RKO (cell line): ENCODE data around the gene SLC66A3.

Experiments used
- DNase-seq: peaks from one replicate; pipeline ENCODE4 v3.0.0-alpha.2; 2016; ENCODE audit warnings: low spot score

The SLC66A3 gene

DNA sequence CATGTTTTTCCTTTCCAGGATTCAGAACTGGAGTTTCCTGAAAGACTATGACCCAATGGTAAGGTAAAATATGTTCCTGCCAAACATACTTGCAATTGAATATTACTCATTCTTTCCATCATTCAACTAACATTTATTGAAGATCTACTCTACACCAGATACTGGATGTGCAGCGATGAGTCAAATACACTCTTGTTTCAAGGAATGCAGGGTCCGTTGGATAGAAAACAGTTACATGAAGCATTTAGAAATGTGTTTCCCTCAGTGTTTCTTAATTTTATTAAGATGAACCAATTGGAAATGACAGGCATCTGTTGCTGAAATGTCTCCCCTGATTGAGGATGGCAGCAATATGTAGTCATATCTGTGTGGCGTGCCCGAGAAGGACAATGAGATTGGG is 14.8 kb upstream of the SLC66A3 start:
- no peak for DNase-seq

DNA sequence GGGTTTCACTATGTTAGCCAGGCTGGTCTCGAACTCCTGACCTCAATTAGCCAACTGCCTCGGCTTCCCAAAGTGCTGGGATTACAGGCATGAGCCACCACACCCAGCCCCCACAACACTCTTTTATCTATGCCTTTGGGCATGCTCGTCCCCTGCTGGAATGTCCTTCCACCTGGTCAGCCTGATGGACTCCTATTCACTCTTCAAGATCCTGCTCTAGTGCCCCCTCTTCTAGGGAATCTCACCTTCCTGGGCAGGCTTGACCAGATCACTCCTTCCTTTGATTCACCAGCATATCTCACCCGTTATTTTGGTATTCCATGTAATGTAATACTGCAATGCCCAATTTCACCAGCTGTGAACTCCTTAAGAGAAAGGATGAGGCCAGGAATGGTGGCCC is 13.9 kb upstream of the SLC66A3 start:
- no peak for DNase-seq

DNA sequence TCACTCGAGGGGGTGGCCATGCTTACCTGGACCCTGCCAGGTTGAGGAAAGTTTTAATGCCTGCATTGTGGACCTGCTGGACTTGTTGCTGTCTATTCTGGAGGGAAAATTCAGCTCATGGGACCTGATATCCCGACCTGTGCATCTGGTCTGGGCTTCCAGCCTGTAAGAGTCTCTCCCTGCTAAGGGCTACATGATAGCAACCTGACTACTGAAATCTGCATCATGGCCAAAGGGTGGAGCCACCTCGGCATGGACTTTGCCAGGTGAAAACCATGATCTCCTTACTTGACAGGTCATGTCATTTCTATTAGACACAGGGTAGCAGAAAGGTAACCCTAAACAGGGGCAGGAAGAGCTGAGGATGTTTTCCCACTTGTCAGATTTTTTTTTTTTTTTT is 12.9 kb upstream of the SLC66A3 start:
- DNase-seq: no peak

GRCh38 chr2:11142987-11143386 is 12.3 kb upstream of the SLC66A3 start:
- no peak for DNase-seq

DNA sequence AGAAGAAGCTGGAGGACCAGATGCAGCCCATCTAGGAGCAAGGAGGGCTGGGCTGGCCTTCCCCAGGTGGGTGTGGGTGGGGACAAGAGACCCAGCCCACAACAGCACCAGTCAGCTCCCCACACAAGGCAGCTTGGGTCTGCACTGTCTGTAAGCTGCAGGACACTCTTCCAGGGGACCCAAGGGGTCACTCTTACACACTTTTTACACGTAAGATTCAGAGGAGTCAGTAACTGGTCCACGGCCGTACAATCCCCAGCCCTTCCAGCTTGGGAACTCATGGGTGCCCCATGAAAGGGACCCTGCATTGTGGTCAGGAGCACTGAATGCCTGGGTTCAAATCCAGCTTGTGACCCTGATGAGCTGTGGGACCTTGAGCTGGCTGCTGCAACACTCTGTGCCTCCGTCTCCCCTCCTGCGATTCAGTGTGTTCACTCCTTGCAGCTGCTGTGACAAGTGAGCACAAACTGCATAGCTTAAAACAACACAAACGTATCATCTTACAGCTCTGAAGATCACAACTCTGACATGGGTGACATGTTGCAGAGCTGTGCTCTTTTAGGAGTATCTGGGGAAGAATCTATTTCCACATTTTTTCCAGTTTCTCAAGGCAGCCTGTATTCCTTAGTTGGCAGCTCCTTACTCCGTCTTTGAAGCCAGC is 11.1 kb upstream of the SLC66A3 start:
- DNase-seq: no peak

- no peak for DNase-seq
Measured at GRCh38 chr2:11144738-11145079, 10.6 kb upstream of the SLC66A3 start.

DNA sequence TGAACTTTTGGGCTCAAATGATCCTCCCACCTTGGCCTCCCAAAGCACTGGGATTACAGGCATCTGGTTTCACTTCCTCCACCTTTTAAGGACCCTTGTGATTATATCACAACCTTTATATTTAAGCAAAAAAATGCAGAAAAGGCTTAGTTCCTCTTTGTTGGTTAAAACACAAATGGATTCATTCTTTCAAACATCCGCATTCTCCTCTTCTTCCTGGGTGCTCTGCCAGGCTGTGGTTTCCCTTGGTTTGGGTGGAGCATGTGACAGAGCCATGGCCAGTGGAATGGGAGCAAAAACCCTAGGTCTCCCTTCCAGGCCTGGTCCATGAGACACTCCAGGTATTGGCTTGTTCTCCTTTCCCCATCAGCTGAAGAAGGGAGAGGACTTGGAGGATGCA is 9.9 kb upstream of the SLC66A3 start:
- DNase-seq: no peak

DNA sequence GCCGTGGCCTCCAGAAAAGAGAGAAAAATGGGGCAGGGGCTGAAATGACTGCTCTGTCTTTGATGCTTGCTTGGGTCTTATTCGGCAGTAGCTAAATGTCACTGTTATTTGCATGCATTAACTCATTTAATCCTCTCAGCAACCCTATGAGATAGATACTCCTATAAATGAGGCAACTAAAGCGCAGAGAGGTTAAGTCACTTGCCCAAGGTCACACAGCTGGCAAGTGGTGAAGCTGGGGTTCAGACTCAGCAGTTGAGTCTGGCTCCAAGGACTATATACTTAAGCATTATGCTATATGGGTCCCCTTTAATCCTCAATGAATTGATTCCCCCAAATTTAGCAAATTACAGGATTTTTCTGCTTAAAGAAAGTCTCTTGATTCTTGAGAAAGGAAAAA is 9.2 kb upstream of the SLC66A3 start:
- DNase-seq: no peak

DNA sequence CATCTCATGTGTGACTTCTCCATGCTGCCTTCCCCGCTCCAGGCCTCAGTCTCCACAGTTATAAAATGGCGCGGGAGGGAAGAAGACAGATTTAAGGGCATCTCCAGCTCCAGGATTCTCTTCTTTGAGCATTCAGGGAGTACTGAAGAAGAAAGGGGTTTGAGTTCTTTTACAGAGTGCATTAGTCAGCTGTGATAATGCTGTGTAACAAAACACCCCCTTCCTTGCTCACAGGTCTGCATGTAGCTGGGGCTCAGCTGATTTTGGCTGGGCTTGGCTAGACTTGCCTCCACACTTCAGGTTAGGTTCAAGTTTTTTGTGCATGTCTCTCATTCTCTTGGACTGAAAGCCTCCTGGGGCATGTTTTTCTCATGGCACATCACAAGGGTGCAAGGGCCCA is 8.0 kb upstream of the SLC66A3 start:
- no peak for DNase-seq

GRCh38 chr2:11152591-11152990 is 2.7 kb upstream of the SLC66A3 start:
- no peak for DNase-seq

- DNase-seq: no peak
Measured at GRCh38 chr2:11154016-11154922, 998 bp upstream of the SLC66A3 start.

DNA sequence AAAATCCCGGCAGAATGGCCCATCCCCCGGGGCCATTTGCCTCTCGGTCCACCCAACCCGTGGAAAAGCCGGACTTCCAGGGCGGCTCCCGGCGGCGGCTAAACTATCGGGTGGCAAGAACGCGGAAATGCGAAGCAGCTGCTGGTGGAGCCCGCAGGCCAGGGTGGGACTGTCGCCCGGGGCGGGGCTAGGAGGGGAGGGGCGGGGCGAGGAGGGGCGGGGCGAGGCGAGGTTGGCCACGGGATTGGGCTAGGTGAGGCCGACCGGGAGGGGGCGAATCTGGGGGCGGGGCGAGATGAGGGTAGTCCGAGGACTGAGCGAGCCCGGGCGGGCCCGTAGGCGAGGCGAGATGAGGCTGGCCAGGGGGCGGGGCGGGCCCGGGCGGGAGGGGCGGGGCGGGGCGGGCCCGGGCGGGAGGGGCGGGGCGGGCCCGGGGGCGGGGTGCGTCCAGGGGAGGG is 315 bp upstream of the SLC66A3 start:
- peak; percentile 93 for DNase-seq

DNA sequence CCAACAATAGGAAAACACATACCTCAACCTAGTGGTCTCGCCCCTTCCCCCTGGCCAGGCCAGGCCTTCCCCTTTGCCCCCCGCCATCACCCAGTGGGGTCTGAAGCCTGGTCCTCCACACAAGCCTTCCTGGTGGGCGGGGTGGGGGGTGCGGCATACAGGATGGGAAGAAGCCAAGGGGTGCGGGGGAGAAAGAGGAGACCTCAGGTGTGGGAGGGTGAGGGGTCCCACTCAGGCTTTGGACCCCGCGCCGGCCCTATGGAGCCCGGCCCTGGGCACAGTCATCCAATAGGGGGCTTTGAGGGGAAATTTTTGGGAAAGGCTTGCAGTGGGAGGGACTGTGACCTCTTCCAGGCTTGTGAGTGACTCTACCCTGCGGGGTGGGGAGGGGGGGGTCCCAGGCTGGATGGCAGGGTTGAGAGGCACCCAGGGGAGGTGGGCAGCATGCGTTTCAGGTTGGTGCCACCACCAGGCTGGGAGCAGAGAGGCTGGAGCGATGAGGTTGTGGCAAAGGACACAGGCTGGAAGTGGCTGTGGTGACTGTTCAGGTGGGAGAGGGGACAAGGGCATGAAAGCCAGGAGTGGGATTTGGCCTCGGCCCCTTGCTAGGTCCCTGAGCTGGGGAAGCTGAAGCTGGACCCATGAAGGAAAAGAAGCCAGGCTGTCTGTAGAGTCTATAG is 1.3 kb downstream of the SLC66A3 start:
- DNase-seq: no peak

- DNase-seq: no peak
Measured at GRCh38 chr2:11157296-11157695, 2.0 kb downstream of the SLC66A3 start.

- DNase-seq: no peak
Measured at GRCh38 chr2:11157731-11158130, 2.5 kb downstream of the SLC66A3 start.

DNA sequence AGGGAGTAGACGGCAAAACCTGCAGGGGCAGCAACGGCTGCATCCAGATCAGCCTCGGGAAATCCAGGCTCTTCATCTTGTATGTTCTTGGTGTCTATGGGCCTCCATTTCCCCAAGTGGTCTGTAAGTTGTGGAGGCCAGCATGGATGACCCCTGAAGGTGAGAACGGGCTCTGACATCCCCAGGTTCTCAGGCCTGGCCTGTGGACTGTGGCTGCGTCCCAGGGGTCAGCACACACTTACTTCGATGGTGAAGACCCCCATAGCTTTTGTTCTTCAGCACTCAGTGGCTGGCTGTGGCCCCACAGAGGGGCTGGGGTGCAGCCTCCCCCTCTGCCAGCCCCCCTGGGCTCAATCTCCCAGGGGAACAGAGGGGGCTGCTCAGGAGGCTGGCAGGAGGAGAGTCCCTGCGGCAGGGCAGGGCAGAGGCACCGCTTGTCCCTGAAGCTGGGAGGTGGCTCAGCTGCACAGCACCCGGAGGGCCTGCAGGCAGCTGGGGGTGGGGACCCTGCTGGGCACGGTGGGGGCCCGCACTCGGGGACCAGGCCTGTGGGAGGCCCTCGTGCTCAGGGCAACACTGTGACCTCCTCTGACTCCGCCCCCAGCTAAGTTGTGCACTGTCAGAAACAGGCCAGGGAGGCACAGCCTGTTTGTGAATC is 3.8 kb downstream of the SLC66A3 start:
- DNase-seq: no peak

GRCh38 chr2:11159574-11160170 is 4.4 kb downstream of the SLC66A3 start:
- DNase-seq: no peak

- DNase-seq: no peak
Measured at GRCh38 chr2:11160256-11160655, 5.0 kb downstream of the SLC66A3 start.

DNA sequence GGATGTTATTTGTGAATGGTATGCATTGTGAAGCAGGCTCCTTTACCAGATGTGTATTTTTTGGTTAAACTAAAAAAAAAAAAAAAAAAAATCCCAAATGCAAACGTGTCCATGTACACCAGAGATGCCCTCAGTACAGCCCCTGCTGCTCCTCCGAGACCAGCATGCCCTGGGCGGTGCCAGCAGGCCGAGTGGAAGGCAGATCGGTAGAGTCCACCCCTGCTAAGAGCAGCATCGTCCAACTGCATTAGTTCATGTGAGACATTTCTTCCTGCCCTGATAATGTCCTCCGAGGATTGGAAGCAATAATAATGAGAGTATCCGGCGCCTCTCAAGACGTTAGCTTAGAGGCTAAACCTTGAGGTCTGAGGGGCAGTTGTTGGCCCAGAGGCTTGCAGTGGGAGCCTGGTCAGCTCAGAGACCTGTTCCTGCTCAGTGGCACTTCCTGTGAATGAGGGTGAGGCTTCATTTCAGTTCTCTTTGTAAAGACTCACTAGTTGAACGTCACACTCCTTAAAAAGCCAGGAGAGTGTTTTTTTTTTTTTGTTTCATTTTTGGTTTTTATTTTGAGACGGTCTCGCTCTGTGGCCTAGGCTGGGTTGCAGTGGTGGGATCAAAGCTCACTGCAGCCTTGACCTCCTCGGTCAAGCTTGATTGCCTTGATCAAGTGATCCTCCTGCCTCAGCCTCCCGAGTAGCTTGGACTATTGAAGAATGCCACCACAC is 5.6 kb downstream of the SLC66A3 start:
- no peak for DNase-seq

DNA sequence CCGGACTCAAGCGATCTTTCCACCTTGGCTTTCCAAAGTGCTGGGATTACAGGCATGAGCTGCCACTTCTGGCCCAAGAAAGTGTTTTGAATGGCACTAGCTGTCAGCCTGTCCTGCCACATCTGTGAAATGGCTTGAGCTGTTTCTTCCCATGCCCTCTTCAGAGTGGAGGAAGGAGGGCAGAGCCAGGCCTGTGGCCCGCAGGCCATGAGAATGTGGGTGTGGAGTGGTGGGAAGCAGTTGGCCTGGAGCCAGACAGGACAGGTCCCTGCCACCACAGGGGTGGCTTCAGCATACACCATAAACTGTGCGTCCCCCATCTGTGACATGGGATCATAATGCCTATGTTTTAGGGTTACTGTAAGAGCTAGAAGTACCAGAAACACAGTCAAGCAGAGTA is 6.5 kb downstream of the SLC66A3 start:
- DNase-seq: no peak
